GM19397 (cell line): Measurements from ENCODE around the gene TMEM43.

Experiments used
- ATAC-seq: cut with Tn5 transposase; IDR thresholded peaks from one replicate; pipeline ENCODE4 v1.9.1; 2021; ENCODE audit warnings: mild to moderate bottlenecking, moderate library complexity; ENCODE audit not compliant: unreplicated experiment

Gene TMEM43

DNA sequence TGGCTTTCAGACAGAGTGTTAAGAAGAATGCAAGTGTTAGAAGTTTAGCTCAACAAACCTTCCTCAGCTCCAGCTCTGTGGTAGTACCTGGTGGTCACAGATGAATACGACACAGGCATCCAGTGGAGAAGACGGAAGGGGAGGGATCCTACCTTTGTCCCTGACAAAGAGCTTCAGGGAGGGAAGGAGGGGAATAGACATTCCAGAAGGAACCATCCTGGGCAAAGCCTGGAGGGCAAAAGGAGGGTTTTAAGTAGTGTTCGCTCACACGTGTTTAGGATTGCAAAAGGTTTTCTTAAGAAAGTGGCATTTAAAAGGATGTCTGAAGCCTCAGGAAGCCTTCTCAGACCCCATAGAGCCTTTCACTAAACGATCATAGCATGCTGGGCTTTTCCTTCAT is 3.0 kb upstream of the TMEM43 start:
- ATAC-seq, result no peak

DNA sequence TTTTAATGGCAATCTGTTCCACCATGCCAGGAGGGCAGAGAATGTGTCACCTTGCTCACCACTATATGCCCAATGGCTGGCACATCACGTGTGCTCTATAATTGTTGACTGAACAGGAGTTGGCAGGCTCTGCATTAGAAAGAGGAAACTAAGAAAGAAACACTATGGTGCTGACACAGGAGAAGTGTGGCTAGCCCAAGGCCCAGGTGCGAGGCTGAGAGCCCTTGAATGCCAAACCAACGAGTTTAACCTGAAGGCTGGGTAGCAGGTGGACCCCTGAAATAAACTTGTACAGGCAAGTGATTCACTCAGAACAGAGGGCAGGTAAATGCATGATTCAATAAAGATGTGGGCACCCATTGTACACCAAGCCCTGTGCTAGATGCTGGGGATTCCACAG is 2.6 kb upstream of the TMEM43 start:
- no peak for ATAC-seq

DNA sequence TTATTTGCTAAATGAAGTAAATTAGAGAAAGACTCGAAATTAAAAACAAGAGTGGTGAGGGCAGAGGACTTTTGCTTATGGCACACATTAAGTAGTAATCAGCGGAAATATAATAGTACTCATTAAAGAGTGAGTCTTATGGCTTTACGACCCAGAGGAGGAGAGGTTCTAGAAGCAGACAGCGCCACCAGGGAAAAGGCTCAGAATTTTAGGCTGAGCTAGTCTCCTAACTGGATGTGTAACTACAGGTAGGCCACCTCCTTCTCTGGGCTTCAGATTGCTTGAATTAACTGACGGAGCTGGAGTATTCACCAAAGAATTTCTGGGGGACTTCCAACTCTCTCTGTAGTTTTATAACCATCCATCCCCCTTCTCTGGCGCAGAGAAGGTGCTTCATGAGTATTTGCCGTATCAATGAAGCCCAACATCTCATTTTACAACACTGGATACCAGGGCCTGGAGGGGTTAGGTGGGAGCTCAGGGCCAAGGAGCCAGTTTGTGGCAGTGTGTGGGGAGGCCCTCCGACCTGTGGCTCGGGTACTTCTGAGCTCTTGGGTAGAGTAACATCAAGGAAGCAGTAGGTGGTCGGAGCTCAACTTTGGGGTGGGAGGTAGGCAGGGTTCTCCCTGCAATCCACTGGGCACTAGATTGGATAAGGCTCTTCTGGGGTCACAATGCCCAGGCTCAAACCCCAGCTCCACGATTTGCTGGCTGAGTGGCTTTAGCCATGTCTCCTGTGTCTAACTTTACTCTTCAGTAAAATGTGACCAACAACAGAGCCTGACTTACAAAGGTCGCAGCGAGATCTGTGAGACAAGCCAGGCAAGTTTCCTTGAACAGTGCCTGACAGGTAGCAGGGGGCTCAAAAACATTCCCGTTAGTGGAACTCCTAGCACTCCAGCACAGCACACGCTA is 1.3 kb upstream of the TMEM43 start:
- ATAC-seq, result no peak

DNA sequence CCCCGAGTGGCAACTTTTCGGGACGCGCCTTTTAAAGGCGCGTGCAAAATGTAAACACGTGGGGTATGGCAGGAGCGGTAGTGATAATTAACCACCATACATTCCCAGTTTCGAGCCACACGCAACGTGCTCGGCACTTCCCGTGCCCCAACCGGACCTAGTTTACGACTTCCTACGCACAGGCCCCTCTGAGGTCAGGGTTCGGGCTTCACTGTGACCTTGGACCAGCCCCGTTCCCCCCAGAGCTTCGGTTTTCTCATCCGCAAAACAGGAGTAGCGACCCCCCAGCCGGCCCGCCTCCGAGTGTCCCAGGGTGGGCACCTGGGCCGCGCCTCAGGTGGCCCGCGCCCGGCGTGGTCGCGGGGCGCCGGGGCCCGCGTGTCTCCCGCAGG is 633 bp upstream of the TMEM43 start:
- ATAC-seq, result peak; percentile 33

DNA sequence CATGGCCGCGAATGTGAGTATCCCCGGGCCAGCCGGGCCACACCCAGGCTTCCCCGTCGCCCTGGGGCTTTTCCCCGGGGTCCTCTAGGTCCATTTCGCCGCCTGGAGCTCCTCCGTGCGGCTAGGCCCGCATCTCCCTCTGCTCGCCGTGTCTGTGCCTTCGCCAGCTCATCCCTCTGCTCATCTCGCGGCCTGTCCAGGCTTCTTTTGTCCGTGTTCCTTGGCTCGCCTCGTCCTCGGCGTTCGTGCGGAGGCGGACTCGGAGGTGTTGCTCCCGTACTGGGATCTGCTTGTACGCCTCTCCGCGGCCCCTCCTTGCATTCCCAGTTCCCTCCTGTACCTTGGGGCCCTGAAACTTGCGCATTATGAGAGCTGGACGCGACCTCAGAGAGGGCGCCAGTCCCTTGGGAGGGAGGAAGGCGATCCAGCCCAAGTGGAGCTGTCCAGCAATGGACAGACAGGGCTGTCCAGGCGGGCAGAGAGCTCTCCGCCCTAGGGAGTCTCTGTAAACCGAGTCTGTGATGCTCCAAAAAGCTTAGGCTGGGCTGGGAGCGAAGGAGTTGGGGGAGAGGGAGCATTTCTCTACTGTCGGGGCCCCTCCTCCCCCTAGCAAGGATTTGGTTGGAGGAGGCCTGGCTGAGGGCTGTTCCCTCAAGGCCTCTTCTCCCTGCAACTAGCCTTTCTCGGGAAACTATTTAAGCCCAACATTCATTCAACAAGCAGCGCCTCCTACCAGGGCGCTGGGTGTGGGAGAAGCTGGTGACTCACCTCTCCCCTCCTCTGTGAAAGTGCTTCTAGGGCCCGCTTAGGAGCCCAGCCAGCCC is 553 bp downstream of the TMEM43 start:
- ATAC-seq, result peak; percentile 23

DNA sequence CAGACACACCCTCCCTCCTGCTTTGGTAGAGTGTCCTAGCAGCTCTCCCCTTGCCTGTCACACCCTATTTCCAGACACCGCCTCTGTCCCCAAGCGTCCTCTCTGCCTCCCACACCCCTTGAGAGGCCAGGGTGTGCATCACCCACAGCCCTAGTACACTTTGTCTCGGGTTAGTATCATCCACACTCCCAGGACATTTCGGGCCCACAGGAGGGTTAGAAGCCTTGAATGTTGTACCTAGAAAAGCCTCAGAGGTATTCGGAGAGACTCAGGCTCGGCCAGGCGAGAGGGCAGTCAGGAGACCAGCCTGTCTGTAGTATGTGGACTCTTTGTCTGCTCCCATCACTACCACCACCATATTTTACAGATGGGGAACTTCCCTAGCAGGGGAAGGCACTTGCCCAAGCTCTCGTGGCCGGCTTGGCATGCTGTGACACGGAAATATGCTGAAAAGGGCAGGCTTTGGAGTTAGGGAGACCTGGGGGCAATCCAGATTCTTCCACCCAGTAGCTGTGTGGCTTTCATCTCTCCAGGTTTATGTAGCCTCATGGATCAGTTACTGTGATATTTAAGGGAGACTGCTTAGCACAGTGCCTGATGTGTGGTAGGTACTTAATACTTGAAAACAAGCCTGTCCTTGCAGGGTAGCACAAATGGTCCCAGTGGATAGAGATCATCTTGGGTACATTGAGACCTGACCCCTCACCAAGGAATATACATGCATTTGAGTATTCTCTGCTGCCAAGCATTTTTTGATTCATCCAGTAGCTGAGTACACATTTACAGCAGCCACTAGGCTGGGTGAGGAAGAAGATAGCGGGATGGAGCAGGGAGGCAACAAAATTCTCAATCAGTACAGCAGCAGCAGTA is 1.4 kb downstream of the TMEM43 start:
- no peak for ATAC-seq

DNA sequence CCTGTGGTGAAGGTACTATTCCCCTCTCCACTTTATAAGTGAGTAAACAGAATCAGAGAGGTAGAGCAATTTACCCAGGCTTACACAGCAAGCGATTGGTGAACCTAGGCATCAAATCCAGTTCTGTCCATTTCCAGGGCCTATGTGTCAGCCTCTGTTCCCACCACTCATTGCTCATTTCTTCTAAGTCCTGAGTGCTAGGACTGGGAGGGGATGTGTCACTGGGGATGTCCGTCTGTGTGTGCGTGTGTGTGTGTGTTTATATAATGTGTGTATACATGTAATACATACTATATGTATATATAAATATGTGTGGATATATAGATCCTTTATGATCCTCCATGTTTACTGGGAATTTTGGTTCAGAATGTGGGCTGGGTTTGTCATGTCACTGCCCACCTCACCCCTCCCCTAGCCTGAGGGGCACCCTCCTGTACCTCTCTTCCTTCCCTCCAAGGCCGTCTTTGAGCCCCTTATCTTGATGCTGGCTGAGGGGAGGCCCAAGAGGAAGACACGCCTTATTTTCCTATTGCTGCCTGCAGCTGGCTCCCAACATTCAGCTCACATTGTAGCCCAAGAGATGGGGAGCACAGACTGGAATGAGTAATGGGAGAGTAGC is 2.1 kb downstream of the TMEM43 start:
- ATAC-seq, result no peak

DNA sequence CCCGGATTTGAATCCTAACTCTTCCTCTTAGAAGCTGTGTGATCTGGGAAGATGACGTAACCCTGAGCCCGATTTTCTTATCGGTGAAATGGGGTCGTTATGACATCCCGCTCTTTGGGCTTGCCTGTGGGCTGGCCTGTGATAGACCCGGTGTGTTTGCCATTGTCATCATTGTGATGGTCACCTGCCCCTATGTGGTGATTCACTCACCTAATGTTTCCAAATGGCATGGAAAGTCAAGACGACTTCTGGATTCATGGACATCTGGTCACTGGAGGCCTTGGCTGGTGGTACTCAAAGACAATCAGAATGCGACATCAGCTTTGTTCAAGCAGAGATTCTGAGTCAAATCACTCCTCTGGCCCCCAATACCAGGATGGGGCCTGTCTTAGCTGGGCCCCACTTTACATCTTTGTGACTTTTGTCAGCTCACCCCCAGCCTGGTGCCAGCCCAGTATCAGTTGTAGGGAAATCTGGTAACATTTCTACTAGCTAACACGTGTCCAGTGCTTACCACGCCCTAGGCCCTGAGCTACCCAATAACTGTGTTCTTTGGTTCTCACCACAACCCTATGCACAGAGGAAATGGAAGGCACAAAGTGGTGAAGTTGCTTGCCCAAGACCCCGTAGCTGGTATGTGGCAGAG is 2.8 kb downstream of the TMEM43 start:
- ATAC-seq, result no peak

DNA sequence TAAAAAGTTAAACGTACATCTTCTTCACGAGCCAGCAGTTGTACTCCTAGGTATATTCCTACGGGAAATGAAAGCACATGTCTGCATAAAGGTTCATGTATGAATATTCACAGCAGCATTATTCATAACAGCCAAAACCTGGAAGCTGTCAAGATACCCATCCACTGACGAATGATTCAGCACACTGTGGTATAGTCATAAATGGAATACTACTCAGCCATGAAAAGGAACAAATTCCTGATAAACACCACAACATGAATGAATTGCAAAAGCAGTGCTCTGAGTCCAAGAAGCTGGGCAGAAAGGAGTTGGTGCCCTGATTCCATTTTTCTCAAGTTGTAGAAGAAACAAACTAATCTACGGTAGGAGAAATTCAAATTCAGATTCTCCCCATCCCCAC is 3.9 kb downstream of the TMEM43 start:
- ATAC-seq, result no peak

DNA sequence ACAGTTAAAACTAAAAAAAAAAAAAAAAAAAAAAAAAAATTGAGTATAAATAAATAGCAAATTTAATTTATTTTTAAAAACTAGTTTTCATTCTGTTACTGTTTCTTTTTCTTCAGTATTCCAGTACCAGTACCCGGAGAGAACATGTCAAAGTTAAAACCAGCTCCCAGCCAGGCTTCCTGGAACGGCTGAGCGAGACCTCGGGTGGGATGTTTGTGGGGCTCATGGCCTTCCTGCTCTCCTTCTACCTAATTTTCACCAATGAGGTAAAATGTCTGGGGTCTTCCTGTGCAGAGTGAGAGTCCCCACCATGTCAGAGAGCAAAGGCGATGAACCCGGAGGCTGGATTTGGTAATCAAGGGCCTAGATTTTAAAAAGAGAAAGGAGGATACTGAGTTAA is 4.4 kb downstream of the TMEM43 start:
- no peak for ATAC-seq

DNA sequence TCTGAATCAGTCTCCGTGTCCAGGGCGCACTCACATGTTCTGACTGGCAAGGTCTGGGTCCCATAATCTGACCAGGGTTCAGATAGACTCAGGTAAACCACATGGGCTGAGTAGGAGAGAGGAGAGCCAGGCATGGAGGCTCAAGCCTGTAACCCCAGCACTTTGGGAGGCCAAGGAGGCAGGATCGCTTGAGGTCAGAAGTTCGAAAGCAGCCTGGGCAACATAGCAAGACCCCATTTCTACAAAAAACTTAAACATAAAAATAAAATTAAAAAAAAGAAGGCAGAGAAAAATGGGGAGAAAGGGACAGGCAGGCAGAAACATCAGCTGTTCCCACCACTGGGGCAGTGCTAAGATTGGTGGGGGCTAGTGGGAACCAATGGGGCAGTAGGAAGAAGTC is 5.4 kb downstream of the TMEM43 start:
- no peak for ATAC-seq

DNA sequence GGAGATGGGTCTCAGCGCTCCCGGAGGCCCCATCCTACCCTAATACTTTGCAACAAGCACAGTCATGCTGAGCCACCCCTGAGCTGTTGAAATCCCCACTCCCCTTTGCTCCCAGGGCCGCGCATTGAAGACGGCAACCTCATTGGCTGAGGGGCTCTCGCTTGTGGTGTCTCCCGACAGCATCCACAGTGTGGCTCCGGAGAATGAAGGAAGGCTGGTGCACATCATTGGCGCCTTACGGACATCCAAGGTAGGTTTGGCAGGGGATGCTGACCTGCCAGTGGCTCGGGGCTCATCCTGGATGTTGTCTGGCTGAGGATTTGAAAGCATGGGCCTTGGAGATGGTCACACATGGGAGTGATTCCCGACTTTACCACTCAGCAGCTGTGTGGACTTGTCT is 5.9 kb downstream of the TMEM43 start:
- ATAC-seq, result no peak

DNA sequence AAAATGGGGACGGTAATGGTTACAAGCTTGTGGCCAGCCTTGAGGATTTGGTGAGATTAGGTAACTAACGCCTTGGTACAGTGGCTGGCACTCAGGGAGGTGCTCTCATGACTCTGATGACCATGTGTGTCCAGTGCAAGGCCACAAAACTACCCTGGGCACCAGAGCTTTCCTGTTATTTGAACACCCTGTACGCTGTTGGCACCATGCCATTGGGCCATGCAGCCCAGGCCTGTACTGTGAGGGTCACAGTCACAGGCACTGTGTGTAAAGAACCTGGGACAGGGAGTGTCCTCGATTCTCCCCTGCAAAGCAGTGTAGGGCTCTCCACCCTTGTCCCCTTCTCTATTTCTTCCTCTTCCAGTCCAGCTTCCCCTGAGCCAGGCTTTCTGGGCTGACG is 6.3 kb downstream of the TMEM43 start:
- no peak for ATAC-seq

DNA sequence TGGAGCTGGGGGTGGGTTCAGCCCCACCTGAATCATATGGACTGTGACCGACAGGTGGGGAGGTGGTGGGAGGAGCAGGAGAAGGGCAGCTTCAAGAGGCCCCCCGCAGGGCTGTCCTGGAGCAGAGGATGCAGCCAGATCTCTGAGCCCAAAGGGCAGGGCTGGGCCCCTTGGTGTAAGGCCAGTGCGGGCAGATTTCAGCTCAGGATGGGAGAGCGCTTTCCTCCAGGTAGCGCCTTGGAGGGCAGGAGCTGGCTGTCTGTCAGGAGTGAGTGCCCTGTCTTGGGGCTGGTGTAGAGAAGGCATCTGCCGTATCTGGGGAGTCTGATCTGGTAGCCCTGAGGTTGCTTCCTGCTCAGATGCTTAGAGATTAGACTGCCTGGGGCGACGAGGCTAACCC is 7.3 kb downstream of the TMEM43 start:
- no peak for ATAC-seq

DNA sequence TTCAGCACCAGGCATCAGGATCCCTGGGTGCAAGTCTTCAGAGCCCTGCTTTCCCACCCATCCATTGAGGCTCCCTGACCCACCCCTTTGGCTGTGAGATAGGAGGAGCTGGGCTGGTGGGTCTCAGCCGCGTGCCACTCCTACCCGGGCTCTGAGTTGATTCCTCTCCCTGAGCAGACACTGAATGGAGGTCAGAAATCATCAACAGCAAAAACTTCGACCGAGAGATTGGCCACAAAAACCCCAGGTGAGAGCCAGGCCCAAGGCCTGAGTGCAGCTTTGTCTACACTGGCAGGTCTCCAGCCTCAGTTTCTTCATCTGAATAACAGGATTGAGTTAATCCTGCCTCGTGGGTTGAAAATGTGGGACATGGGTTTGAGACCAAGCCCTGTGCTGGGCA is 7.8 kb downstream of the TMEM43 start:
- ATAC-seq, result no peak

DNA sequence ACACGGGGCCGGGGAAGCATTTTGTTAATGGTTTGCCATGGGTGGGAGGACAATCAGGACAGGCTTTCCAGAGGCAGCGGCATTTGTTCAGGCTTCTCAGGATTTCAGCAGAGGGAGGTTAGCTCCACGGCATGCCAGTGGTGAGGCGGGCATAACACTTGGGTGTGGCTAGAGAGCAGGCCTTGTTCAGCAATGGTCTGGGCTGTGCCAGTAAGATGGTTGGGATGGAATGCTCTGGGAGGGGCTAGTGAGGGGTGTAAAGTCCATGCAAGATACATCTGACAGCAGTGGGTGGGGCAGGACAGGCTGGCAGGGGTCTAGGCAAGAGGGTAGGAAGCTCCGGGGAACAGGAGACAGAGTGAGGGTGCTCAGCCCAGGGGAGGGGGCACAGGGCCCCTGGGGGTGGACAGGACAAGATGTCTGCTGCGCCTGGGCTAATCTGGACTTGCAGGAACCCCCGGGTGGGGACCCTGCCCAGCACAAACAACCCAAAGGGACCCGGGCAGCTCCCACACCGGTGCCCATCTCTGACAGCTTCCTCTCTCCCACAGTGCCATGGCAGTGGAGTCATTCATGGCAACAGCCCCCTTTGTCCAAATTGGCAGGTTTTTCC is 8.4 kb downstream of the TMEM43 start:
- ATAC-seq, result no peak

DNA sequence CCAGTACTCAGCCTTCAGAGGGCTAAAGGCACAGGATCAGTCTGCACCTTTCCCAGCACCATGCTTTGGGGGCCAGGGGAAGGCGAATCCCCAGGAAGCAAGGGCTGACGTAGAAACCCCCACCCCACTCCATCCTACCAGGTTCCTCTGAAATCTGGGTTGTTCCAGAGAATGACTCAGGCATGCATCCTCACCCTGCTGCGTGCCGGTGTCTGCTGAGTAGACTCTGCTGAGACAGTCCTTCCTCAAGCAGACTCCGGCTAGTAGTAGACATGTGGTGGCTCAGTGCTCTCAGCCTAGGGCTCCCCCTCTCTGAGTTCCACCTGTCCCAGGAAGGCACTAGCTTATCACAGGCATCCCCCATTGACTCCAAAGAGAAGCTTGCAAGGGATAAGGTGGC is 9.0 kb downstream of the TMEM43 start:
- no peak for ATAC-seq

DNA sequence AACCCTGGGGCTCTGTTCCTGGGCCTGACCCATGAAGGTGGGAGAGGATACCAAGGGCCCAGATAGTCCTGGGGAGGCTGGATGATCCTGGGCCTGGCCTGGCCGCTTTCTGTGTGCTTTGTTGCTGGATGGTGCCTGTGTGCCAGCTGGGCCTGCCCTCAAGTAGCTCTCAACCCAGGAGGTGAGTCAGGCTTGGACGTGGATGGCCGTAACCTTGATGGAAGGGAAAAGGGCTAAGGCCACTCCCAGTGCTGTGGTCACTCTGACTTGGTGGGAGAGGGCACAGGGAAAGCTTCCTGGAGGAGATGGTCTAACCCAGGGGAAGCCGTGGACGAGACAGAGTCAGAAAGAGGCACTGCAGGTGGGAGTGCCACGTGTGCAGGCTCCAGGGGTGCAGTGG is 9.4 kb downstream of the TMEM43 start:
- no peak for ATAC-seq

DNA sequence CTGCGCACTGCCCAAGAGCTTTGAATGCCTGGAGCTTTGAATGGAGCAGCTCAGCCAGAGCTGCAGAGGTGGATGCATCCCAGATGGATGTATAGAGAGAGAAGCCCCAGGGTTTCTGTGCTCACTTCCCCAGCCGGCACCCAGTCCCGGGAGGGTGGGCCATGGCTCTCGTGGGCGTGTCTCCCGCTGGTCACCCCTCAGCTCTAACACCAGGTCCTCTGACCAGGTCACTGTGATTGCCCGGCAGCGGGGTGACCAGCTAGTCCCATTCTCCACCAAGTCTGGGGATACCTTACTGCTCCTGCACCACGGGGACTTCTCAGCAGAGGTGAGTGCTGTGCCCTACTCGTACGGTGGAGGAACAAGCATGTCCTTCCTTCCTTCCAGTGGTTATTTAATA is 10.7 kb downstream of the TMEM43 start:
- no peak for ATAC-seq

DNA sequence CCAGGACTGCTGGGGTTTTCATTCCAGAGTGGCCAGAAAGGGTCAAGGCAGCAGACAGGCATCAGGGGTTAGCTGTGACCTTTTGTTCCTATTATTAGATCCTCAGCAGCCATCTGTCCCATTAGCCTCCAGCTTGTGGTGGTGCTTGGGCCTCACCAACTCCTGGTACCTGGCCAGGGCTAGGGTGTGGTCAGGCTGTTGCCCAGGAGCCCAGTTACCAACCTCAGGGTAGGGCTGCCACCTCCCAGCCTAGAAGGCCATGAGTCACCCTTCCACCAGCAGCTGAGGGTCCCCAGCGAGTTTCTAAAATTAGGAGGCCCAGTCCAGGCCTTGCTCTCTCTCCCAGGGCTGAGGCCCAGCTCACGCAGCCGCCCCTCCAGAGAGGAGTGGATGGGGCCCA is 12.2 kb downstream of the TMEM43 start:
- no peak for ATAC-seq
